Endothelial cell of umbilical vein (primary cell): ENCODE measurements around the gene TMPRSS4. TPM values are rescaled to one million over a fixed set of nuclear protein-coding genes. Genes with fewer than 3 reads are reported as not detected.

ENCODE experiments used
- BruUV-seq: library from RNA; stranded (reverse); fragments of 400-500 nt; replicated peaks from 2 replicates; lab custom pipeline; 2021; lab: Mats Ljungman, UMichigan
- CTCF ChIA-PET: fragments of 300-600, 350-600 bp; sonication (Branson Sonifier 250); formaldehyde crosslinking; loops from one replicate; lab custom pipeline; 2021; ENCODE audit warnings: antibody characterized with exemption, inconsistent platforms; lab: Charles Lee
- POLR2A ChIA-PET: fragments of 300-600, 350-600 bp; sonication (Branson Sonifier 250); formaldehyde crosslinking; loops from one replicate; lab custom pipeline; 2021; ENCODE audit warnings: antibody characterized with exemption, inconsistent platforms; lab: Charles Lee
- DNase-seq: peaks from one replicate; pipeline ENCODE4 v3.0.0-alpha.2; 2011; ENCODE audit warnings: low read depth, low spot score
- FAIRE-seq: peaks from 2 replicates; lab custom pipeline; 2011; peaks lifted over from hg19 to GRCh38; lab: Jason Lieb, UNC
- H2AFZ ChIP-seq: 2 replicates; pipeline ENCODE4 v1.6.0; 2012; ENCODE audit warnings: low read depth, low read length, control low read depth, inconsistent platforms
- H3K27ac ChIP-seq: 2 replicates; pipeline ENCODE4 v1.5.1; 2011; ENCODE audit warnings: low read depth, mild to moderate bottlenecking, control low read depth, low read length, moderate library complexity; ENCODE audit not compliant: insufficient read depth
- H3K27me3 ChIP-seq, 2 experiments: 2 replicates each; pipeline versions ENCODE4 v1.6.0 to v1.6.1; 2011; ENCODE audit warnings: low read length in 2 of 2, mixed read lengths in 1 of 2; ENCODE audit not compliant: control insufficient read depth in 2 of 2, insufficient read depth in 2 of 2
- H3K36me3 ChIP-seq, 2 experiments: 2 replicates in 1 of 2; 3 replicates in 1 of 2; pipeline ENCODE4 v1.5.1; 2011; ENCODE audit warnings: low read length in 2 of 2, mild to moderate bottlenecking in 1 of 2, moderate library complexity in 1 of 2; ENCODE audit not compliant: control insufficient read depth in 2 of 2, insufficient read depth in 2 of 2; ENCODE audit errors: extremely low read depth in 1 of 2
- H3K4me1 ChIP-seq: 3 replicates; pipeline ENCODE4 v1.5.1; 2011; ENCODE audit warnings: mild to moderate bottlenecking, low read length; ENCODE audit not compliant: control insufficient read depth, insufficient read depth; ENCODE audit errors: extremely low read depth
- H3K4me2 ChIP-seq: 2 replicates; pipeline ENCODE4 v1.6.1; 2011; ENCODE audit warnings: low read length, control low read depth, mixed read lengths; ENCODE audit not compliant: insufficient read depth
- H3K4me3 ChIP-seq, 3 experiments: fragments of 200-600 bp in 1 of 3; sonication (generic), shearing (Covaris generic) in 1 of 3; replicated peaks in 1 of 3; 2 replicates each; pipeline ENCODE4 v1.5.1; 2011 to 2016; ENCODE audit warnings: control low read depth in 3 of 3, low read length in 3 of 3, mild to moderate bottlenecking in 2 of 3, inconsistent platforms in 1 of 3, low read depth in 1 of 3, moderate library complexity in 1 of 3; ENCODE audit not compliant: insufficient read depth in 1 of 3
- H3K79me2 ChIP-seq: 2 replicates; pipeline ENCODE4 v1.6.0; 2012; ENCODE audit warnings: low read length, inconsistent platforms; ENCODE audit not compliant: control insufficient read depth, insufficient read depth
- H3K9ac ChIP-seq: replicated peaks from 2 replicates; pipeline ENCODE3; 2011; ENCODE audit warnings: low read length, control low read depth; ENCODE audit not compliant: insufficient read depth; ENCODE audit errors: extremely low read depth
- H3K9me1 ChIP-seq: replicated peaks from 3 replicates; pipeline ENCODE4 v1.6.0; 2011; ENCODE audit warnings: mild to moderate bottlenecking, low read length; ENCODE audit not compliant: control insufficient read depth, insufficient read depth; ENCODE audit errors: extremely low read depth
- H3K9me3 ChIP-seq: replicated peaks from 2 replicates; pipeline ENCODE4 v1.5.1; 2012; ENCODE audit warnings: low read length, inconsistent platforms; ENCODE audit not compliant: control insufficient read depth, insufficient read depth
- H4K20me1 ChIP-seq: replicated peaks from 2 replicates; pipeline ENCODE3; 2011; ENCODE audit warnings: mild to moderate bottlenecking, low read length; ENCODE audit not compliant: control insufficient read depth, insufficient read depth; ENCODE audit errors: extremely low read depth
- EZH2 ChIP-seq: IDR thresholded peaks from 2 replicates; pipeline ENCODE4 v1.6.1; 2012; ENCODE audit warnings: borderline replicate concordance, low read depth, mild to moderate bottlenecking, moderate library complexity, low read length, inconsistent platforms; ENCODE audit not compliant: severe bottlenecking
- FOS ChIP-seq: IDR thresholded peaks from 2 replicates; pipeline ENCODE4 v1.6.1; 2011; ENCODE audit warnings: mild to moderate bottlenecking, low read length, moderate library complexity, borderline replicate concordance; ENCODE audit not compliant: insufficient read depth
- GATA2 ChIP-seq: IDR thresholded peaks from 2 replicates; pipeline ENCODE4 v1.7.0; 2011; ENCODE audit warnings: low read depth, mild to moderate bottlenecking, moderate library complexity, mixed read lengths, low read length; ENCODE audit not compliant: insufficient read length, insufficient read depth
- JUN ChIP-seq: IDR thresholded peaks from 2 replicates; pipeline ENCODE4 v1.6.1; 2011; ENCODE audit warnings: borderline replicate concordance, low read depth; ENCODE audit not compliant: insufficient read length, insufficient read depth
- MAX ChIP-seq: IDR thresholded peaks from 2 replicates; pipeline ENCODE4 v1.6.1; 2011; ENCODE audit not compliant: insufficient read depth, insufficient read length
- MYC ChIP-seq: IDR thresholded peaks from one replicate; pipeline ENCODE4 v1.6.1; 2011; ENCODE audit warnings: mild to moderate bottlenecking, low read depth, low read length
- POLR2A ChIP-seq: IDR thresholded peaks from 2 replicates; pipeline ENCODE4 v1.6.1; 2012; ENCODE audit warnings: low read depth, mild to moderate bottlenecking, control low read depth, low read length
- POLR2AphosphoS5 ChIP-seq: IDR thresholded peaks from 2 replicates; pipeline ENCODE4 v1.6.1; 2012; ENCODE audit warnings: low read depth, mild to moderate bottlenecking, control low read depth, low read length, moderate library complexity; ENCODE audit not compliant: insufficient read depth
- dilution Hi-C: fragments of 300-500 bp; cut with MboI; formaldehyde crosslinking; loops from one replicate; pipeline ENCODE4 v1.15.0; 2019; ENCODE audit warnings: low sequenced_read_pairs; ENCODE audit not compliant: extremely low pct_ligation_motif_present
- intact Hi-C: fragments of 100-400 bp; cut with micrococcal nuclease; formaldehyde crosslinking; loops from one replicate; pipeline ENCODE4 v1.10.0; 2022
- polyA plus RNA-seq, 4 experiments: library from polyadenylated mRNA; depleted of rRNA in 3 of 4; stranded (reverse) in 3 of 4; unstranded in 1 of 4; fragments of >200 nt; gene quantifications; 2 replicates each; pipeline versions ENCODE4 v1.2.1 to v1.2.3, GENCODE V29; 2011 to 2012; ENCODE audit warnings: missing spikeins in 1 of 4
- total RNA-seq: library from RNA; stranded (reverse); gene quantifications from 2 replicates; pipeline ENCODE4 v1.2.3, GENCODE V29; 2021
- TF ChIP-seq, protein P1 (sequence below), 2 donors: IDR thresholded peaks; 1 replicate in 1 of 2; 2 replicates in 1 of 2; pipeline ENCODE4 v1.5.1; 2011; ENCODE audit warnings: low read length in 2 of 2, mild to moderate bottlenecking in 2 of 2, moderate library complexity in 2 of 2, control low read depth in 1 of 2, inconsistent platforms in 1 of 2, low read depth in 1 of 2; ENCODE audit not compliant: insufficient read depth in 1 of 2; ENCODE audit errors: extremely low read depth in 1 of 2

TMPRSS4 gene
- total and polyA plus RNA-seq, 2 donors (not counting 3 experiments of a cell fraction or from before 2014, with no cell fraction given), result not detected

- no peak for FAIRE-seq
- H3K4me1 ChIP-seq, result peaks cover 8% of the 10 kb centered on the region
- H3K27me3 ChIP-seq, result peaks cover 0 to 6% of the 10 kb centered on the region in 2 experiments
- no peak overlapping the region for H3K27ac ChIP-seq
- no peaks in the 10 kb centered on the region for H3K36me3 ChIP-seq
- no TSS peak for BruUV-seq
- no peak for DNase-seq
- no peaks in the 10 kb centered on the region for H4K20me1 ChIP-seq
- ChIA-PET CTCF (no interaction called here), POLR2A (no interaction called here)
- intact Hi-C loops, result no loop called here
- no peaks in the 10 kb centered on the region for H3K9me3 ChIP-seq
- dilution Hi-C loops, result no loop called here
- no peak for TF ChIP-seq MYC
- TF ChIP-seq POLR2AphosphoS5, result no peak
- TF ChIP-seq FOS, result no peak
- H3K9me1 ChIP-seq, result no peaks in the 10 kb centered on the region
- no peak overlapping the region for H3K4me2 ChIP-seq
- no peak overlapping the region for H3K9ac ChIP-seq
- H2AFZ ChIP-seq, result no peak overlapping the region
- no peak overlapping the region for H3K4me3 ChIP-seq
- H3K79me2 ChIP-seq, result no peaks in the 10 kb centered on the region
Observed at GRCh38 chr11:118092907-118093571, 16.2 kb downstream of the TMPRSS4 start.

DNA sequence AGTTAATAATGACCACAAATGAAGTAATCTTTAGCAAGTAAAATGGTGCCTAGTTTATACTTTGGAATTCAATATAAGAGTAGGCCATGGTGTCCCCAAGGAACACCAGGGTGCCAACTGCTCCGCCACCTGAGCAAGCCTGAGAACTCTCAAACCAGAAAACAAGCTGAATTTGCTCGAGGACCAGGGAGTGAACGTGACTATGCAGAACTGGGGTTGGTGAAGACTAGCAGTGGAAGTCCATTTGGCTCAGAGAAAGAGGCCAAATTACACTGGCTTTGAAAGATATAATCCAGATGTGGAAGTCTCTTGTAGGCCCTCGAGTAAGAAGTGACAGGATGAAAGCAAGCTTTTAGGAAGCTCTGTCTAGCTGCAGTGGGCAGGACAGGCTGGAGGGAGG, 18.6 kb downstream of the TMPRSS4 start:
- H2AFZ ChIP-seq, result no peak overlapping the region
- H3K27ac ChIP-seq, result no peak overlapping the region
- ChIA-PET POLR2A (no interaction called here), CTCF (interaction anchor here (0.8 kb wide), 1 partner anchor 42 kb away, joined by 3 read pairs; no protein-coding TSS in a partner anchor)
- TF ChIP-seq FOS (no peak), POLR2A (no peak), JUN (no peak), POLR2AphosphoS5 (no peak), EZH2 (no peak), GATA2 (no peak), MYC (no peak), MAX (no peak)
- TF ChIP-seq, protein P1, sequence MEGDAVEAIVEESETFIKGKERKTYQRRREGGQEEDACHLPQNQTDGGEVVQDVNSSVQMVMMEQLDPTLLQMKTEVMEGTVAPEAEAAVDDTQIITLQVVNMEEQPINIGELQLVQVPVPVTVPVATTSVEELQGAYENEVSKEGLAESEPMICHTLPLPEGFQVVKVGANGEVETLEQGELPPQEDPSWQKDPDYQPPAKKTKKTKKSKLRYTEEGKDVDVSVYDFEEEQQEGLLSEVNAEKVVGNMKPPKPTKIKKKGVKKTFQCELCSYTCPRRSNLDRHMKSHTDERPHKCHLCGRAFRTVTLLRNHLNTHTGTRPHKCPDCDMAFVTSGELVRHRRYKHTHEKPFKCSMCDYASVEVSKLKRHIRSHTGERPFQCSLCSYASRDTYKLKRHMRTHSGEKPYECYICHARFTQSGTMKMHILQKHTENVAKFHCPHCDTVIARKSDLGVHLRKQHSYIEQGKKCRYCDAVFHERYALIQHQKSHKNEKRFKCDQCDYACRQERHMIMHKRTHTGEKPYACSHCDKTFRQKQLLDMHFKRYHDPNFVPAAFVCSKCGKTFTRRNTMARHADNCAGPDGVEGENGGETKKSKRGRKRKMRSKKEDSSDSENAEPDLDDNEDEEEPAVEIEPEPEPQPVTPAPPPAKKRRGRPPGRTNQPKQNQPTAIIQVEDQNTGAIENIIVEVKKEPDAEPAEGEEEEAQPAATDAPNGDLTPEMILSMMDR (IDR thresholded peaks at IDR 0.05; ENCODE audit: extremely low read depth in 1 of 2, insufficient read depth in 1 of 2, low read depth in 1 of 2, low read length in 2 of 2), result no peak
- no peaks in the 10 kb centered on the region for H3K79me2 ChIP-seq
- H3K9me1 ChIP-seq, result no peaks in the 10 kb centered on the region
- intact Hi-C loops, result no loop called here
- no peak overlapping the region for H3K9ac ChIP-seq
- no peaks in the 10 kb centered on the region for H3K9me3 ChIP-seq
- peaks cover 2 to 6% of the 10 kb centered on the region in 2 experiments for H3K27me3 ChIP-seq
- H3K4me2 ChIP-seq, result no peak overlapping the region
- no peak overlapping the region for H3K4me3 ChIP-seq
- no peak for FAIRE-seq
- no peaks in the 10 kb centered on the region for H3K36me3 ChIP-seq
- dilution Hi-C loops, result no loop called here
- BruUV-seq, result no TSS peak
- no peak for DNase-seq
- H3K4me1 ChIP-seq, result no peaks in the 10 kb centered on the region
- no peaks in the 10 kb centered on the region for H4K20me1 ChIP-seq
